NCI-H82 (cell line): ENCODE results near the gene RIPOR1.
"Not testable (repeated sequence)": the region's sequence is repeated elsewhere in the genome, so short reads cannot be mapped to it uniquely, and the experiment has no call there.

ENCODE experiments used
- DNase-seq: peaks from one replicate; lab custom pipeline; 2025; lab: John Stamatoyannopoulos, UW

The RIPOR1 gene

DNA sequence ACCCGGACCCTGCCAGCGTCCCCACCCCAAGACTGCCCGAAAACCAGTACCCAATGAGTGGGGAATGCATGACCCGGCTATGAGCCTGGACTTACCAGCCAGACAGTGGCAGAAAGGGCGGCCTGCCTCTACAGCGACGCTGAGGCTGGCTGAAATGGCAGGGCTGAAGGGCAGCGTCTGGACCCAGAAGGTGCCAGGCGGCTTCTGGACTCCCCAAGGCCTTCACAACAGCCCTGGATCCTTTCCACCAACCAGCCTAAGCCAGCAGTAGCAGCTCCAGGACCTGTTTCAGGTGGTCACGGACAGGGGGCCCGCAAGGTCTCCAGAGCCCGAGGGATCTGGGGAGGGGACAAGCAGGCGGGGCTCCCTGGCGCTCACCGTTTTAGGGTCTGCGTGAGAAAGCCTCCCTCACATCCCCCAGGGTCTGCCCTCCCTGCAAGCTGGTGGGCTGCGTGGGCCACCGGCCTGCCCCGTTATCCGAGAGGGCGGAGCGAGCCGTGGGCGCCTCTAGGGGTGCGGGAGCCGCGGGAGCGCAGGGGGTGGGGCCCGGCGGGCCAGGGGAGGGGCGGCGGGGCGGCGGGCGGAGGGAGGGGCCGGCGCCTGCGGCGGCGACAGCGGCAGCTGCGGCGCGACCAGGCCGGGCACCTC lies at the start of gene RIPOR1:
TSS of gene RIPOR1 (plus strand) at position 608 of the 648 bp plus-strand sequence. CDS start 9,618 bp downstream, outside the sequence.
- peak; percentile 70 for DNase-seq

DNA sequence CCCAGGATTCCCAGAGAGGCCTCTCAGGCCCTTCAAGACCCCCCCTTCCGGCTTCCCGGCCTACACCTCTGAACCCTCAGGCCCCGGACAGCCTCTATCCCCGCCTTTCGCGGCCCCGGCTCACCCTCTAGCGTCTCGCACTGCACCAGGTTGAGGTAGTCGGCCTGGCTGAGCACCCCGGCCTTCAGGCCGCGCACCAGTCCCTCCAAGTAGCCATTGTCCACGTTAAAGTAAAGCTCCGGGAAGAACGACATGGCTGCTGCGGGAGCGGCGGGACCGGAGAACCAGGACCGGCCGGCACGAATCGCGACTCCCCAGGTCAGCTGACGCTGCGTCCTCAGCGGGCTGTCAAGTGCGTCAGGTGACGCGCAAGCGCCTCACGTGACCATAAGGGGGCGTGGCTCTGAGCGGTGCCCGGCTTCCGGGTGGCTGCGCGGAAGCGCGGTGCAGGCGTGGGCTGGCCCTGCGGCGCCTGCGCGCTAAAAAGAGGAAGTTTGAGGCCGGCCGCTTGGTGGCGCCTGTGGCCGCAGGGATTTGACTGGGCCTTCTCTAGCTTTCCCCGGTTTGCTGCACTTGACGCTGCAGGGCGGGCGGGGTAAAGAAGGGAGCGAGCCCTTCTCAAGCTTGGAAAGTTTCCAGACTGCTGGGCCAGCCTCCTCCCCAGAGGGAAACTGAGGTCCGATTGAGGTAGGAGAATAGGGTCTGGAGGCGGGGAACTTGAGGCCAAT lies 47.6 kb upstream of the RIPOR1 start, which contains the start of gene ATP6V0D1:
TSS of gene ATP6V0D1 (minus strand) at position 325 of the 728 bp plus-strand sequence. CDS start at position 254, 71 bp downstream.
- peak; percentile 98 for DNase-seq

DNA sequence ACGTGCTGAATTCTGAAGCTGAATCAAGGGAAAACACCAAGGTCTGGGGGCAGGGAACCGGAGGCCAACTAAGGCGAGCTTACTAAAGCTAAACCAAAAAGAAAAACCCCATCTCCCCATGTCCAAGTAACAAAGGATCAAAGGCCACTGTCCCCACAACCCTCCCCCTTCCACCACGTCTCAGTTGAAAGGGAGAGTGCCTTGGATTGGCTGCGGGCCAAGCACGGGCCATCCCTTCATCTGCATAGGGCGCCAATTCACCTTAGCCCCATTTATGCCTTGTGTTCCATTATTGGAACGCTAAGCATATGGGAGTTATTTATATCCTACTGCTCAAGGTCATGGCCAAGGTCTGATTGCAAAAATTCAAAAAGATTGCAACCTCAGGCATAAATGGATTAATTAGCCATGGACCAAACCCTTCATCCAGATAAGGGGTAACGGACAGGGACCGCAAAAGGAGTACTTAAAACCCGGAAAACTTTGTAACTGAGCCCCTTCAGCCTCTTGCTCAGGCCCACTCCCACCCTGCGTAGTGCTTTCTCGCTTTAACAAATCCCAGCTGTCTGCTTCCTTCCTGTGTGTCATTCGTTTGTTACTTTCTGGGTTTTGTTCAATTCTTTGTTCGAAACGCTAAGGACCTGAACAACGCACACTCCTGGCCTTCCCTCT lies 46.9 kb upstream of the RIPOR1 start:
- DNase-seq: peak; percentile 80

DNA sequence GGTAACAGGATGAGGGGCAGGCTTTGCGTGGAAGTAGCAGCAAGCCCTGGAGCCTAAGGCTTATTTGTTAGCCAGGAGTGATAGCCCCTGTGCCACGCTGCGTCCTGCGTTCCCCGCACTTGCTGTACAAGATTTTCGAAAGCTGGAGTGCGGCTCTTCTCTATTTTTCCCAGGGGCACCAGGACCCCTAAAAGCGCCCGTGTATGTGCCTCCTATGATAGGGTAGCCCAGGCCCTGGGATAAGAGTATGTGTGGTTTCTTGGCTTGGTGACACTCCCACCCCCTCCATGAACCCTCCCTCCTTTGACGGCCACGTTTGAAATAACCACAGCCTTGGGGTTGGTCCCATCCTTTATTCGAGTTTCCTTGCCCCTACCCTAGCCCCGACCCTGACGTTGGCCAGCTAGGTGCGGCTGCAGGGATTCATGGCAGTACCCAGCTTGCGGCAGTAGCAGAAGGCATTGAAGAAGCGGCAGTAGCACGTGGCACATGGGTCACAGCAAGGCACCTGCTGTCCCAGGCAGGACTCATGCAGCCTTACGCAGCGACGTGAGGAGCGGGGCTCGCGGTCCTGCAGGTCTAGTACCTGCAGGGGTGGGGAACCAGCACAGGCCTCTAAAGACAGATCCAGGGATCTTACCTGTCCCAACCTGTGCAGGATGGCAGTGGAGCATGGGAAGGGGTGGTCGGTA lies 46.2 kb upstream of the RIPOR1 start:
- no peak for DNase-seq

DNA sequence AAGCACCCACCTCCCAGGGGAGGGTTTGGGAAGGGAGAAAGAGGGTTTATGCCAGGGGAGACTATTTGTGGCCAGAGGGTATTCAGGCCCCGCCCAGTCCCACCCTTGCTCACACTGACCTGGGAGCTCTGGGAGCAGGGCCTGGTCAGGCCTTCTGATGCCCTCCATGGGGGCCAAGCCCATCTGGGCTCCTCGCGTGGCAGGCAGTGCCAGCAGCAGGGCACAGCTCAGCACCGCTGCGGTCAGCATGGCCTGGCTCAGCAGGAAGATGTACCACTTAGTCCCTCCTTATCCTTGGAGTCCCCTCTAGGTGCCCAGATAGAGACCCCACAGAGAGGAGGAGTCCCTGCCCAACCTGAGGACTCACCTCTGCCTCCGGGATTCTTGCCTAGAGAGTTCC lies 45.5 kb upstream of the RIPOR1 start, which contains the start of gene AGRP:
TSS of gene AGRP (minus strand) at position 398 of the 400 bp plus-strand sequence. CDS start at position 249, 149 bp downstream.
- DNase-seq: no peak

GRCh38 chr16:67483731-67484525 lies 44.7 kb upstream of the RIPOR1 start:
- no peak for DNase-seq

DNA sequence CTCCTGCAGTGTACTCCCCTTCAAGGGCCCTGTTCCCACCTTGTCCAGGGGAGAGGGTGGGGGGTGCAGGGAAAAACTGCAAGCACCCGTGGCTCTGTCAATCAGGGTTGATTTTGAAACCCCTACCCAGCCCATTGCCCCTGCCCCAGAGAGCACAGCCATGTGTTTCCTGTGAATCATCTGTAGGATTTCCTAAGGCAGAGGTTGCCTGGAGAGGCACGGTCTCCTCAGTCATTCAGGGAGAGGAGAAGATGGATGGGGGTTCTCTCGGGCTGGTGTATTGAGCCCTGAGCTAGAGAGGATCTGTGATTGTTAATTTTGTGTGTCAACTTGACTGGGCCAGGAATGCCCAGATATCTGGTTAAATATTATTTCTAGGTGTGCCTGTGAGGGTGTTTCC lies 41.8 kb upstream of the RIPOR1 start:
- no peak for DNase-seq

GRCh38 chr16:67487561-67487960 lies 41.1 kb upstream of the RIPOR1 start:
- not testable (repeated sequence) for DNase-seq

DNA sequence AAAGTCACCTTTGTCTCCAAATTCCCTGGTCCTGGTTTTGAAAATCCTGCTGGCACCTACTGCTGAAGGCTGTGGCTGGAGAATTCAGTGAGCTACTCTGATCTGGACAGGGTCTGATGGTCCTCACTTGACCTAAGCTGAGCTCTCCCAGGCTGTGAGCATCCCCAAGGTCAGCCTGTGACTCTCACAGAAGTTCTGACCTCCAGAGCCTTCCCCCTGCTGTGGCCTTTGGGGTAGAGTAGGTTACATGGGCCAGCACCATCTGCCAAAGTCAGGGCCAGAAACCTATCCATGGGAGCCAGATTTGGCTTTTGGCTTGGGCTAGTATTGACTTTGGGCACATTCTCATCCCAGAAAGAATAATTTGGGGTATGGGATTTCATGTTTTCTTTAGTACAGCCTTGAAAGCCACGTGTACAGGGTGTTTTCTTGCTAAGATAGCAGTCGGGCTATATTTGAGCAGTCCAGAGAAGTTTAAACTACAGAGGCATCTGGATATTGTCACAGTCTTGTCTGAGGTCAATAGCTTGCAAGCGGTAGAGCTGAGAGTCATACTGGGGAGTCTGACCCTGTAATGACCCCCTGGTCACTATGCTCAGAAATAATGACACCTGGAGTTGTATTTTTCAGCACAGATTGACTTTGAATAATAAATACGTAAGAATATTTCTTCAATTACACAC lies 39.1 kb upstream of the RIPOR1 start:
- DNase-seq: no peak

GRCh38 chr16:67490335-67491096 lies 38.1 kb upstream of the RIPOR1 start:
- DNase-seq: no peak

DNA sequence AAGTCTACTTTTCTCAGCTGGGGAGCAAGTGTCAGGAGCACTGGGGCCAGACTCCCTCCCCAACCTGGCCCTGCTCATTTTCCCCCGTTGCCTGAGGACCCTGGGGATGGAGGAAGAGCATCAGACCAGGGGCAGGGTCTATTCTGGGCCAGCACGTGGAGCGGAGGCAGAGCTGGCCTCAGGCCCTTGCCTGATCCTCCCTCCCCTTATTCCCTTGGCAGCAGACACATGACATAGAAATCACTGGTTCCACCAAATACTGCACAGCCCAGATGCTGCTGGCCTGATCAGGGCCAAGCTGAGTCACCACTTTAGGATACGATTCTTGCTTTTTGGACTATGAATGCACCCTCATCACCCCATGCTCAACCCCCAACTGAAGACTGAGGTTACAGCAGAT lies 29.5 kb upstream of the RIPOR1 start:
- DNase-seq: no peak

GRCh38 chr16:67504031-67505021 lies 24.3 kb upstream of the RIPOR1 start:
- DNase-seq: no peak

- DNase-seq: no peak
These were observed 22.2 kb upstream of the RIPOR1 start for GRCh38 chr16:67506468-67506867.

DNA sequence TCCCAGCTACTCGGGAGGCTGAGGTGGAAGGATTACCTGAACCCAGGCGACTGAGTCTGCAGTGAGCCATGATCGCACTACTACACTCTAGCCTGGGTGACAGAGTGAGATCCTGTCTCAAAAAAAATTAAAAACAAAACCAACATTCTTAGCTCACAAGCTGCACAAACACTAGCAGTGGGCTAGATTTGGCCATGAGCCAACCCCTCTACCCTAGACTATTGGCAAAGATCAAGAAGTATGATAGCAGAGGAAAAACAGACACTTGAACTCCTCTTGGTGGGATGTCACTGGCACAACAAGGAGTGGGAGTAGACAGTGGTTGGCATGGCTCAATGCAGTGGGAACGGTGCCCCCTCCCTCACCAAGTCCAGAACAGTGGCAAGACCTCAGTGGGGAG lies 19.6 kb upstream of the RIPOR1 start:
- no peak for DNase-seq

- not testable (repeated sequence) for DNase-seq
These were observed 14.7 kb upstream of the RIPOR1 start for GRCh38 chr16:67513892-67514291.

DNA sequence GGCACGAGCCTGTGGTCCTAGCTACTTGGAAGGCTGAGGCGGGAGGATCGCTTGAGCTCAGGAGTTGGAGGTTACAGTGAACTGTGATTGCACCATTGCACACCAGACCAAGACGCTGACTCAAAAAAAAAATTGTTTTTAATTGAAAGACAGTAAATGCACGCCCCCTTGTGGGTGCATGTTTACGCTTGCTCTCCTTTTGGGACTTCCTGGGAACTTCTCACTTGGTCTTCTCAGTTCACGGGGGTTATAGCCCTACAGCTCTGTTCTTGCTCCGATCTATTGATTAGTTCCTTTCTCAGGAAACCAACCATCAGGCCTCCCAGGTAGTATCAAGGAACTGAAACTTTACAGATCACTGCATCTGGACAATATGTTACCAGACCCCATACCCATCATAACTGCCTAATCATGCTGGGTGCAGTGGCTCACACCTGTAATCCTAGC lies 14.2 kb upstream of the RIPOR1 start:
- peak; percentile 86 for DNase-seq

GRCh38 chr16:67516296-67517154 lies 12.1 kb upstream of the RIPOR1 start:
- no peak for DNase-seq

DNA sequence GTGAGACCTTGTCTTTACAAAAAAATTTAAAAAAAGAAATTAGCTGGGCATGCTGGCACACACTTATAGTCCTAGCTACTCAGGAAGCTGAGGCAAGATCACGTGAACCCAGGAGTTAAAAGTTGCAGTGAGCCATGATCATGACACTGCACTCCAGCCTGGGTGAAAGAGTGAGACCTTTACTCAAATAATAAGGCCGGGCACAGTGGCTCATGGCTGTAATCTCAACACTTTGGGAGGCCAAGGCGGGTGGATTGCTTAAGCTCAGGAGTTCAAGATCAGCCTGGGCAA lies 11.5 kb upstream of the RIPOR1 start:
- DNase-seq: no peak
